T-helper 1 cell treated with Interleukin-12 subunit alpha and Interleukin-12 subunit beta and Interleukin-4 antibody, amounts not matched to agents 30 ng/mL and 1 ng/mL, for 36 hours (primary cell): Measurements from ENCODE around the gene GABPB2. TPM values are rescaled to one million over a fixed set of nuclear protein-coding genes. Genes with fewer than 3 reads are reported as not detected.

Experiments
- intact Hi-C: fragments of 100-400 bp; cut with micrococcal nuclease; formaldehyde crosslinking; loops from one replicate; pipeline ENCODE4 v1.15.1; 2024
- total RNA-seq: library from RNA; stranded (reverse); gene quantifications from 2 replicates; pipeline ENCODE4 v1.2.3, GENCODE V29; 2022

GABPB2 gene
- total RNA-seq, 1 donor from 2014 or later: 28.6 TPM

DNA sequence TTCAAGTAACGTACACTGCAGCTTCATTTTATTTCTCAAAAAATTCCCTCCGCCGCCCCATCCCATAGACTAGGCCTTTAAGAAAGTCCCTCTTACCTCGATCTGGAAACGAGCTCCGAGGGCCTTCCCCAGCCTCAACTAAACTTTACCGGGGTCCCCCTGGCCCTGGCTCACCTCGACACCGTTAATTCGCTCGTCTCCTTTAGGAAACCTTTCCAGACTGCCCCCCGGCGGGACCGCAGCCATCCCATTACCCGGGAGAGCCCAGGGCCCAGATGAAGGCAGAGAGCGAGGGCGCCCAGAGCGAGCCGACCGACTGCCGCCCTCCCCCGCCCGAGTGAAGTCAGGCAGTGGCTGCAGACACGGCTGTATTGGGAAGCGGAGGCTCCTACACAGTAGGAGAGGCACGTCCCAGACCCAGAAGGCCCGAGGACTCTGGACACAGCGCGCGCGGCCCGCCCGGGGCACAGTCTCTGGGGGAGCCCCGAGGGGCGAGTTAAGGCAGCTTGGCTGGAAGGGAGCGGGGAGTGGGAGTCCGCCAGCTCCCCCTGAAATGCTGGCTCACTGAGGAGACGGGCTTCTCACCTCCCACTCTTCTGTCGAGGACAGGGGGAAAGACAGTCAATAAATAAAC lies 61.3 kb downstream of the GABPB2 start:
- intact Hi-C loops: loop anchor here (1.0 to 2.0 kb wide), 2 partner anchors 14 to 25 kb away; partner anchors contain the start of genes SEMA6C and TNFAIP8L2

DNA sequence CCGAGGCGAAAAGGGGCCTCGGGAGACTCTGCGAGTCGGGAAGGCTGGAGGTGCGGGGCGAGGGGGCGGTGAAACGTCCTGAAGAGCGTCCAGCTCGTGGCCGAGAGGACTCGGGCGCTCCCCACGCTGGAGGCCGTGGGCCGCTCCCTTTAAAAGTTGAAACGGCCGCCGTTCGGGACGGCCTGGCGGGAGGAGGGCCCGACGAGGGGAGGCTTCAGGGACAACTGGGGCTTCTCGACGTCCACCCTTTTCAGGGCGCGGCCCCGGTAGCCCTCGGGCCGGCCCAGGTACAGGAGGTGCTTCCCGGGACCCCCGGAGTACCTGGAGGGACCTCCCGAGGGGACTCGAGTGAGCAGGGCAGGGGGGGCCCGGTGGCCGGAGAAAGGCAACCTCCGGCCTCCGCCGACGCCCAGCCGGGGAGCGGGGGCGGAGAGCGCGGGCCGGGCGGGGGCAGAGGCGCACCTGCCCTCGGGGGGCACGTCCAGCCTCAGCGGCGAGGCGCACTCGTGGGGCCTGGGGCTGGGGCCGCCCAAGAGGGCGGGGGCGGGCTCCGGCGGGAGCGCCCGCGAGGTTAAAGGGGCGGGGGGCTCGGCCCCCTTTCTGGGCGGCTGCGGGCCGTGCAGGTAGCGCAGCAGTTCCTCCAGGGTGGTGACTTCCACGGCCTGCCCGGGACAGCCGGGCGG lies 61.9 kb downstream of the GABPB2 start:
- intact Hi-C loops: no loop called here

DNA sequence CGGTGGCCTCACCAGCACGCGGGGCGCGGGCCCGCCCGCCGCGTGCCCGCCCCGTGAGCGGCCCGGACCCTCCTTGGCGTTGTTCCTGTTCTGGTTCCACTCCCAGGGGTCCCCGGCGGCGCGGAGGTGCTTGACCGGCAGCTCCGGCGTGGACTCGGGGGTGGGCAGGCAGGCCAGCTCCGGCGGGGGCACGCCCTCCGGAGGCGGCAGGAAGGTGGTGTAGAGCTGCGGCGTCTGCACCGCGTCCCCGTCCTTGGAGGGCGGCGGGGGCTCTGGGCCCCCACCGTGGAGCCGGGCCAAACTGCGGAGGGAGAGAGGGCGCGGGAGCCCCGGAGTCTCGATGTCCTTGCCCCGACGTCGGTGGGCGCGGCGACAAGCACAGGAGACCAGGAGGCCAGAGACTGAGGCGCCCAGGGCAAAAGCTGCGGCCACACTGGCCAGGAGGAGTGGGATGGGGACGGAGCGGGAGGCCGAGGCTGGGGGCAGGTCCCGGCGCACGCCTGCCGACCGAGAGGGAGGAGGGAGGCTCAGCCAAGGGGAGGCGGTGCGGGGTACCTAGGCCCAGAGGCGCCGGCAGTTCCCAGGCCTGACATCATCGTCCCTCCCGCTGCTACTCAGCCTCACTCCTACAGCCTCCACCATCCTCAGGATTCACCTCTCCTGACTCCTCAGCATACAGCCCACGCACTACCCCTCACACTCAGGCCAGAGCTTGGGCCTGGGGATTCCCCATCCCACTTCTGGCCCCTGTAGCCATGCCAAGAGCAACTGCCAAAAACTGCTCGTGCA lies 62.7 kb downstream of the GABPB2 start:
- intact Hi-C loops: no loop called here

DNA sequence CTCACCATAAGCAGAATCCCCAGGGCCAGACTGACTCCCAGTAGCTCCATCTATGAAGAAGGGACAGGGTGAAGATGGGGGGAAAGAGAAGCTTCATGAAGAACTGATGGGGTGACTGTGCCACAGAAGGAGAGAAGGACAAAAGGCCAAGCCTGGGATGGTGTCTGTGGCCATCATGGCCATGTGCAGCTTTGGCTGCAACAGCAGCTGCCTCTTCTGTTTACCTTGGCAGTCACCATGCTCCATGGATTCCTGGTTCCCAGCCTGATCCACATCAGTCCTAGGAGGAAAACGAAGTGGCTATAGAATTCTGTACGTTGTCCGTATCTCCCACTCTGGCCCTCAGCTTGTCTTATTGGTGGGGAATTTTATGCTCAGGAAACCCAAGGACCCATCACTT lies 63.8 kb downstream of the GABPB2 start:
- intact Hi-C loops: no loop called here

- intact Hi-C loops: no loop called here
These were observed 64.4 kb downstream of the GABPB2 start for GRCh38 chr1:151134991-151135390.

DNA sequence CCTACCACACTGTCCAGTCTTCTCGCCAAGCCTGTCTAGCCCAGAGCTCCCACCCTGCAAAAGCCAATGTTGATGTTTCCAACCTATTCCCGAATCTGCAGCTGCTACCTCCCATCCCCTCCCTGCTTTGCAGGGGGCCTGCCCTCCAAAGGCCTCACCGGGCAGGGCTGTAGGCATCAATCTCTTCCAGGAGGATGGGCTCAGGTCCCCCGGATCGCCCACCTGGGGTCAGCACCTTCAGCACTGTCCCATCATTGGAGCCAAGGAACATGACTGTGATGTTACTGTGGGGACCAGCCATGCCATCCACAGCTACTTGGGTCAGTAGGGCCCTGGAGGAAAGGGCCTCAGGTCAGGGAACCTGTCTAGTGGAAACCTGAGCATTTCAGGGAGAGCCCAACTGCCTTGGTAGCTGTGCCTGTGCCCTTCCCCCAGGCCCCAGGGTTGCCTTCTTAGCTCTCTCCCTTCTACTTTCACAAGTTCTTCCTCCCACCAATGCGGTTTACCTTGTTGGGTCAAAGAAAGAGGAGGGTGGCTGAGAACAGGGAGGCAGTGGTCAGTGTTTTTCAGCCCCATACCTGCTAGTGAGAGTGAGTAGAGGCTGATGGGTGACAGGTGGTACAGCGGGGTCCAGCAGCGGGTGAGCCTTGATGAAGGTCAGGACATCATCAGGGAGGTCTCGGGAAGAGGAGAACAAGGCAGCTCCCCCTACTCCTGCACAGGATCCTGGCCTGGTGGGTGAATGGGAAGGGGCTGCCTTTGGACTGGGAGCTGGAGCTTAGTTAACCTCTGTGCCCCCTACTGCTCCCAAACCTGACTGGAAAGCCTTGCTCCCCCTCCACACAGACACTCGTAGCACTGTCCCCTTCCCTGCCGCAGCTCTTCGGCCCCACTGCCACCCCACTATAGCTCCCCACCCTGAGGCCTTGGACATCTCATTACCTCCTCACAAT lies 65.1 kb downstream of the GABPB2 start:
- intact Hi-C loops: no loop called here

DNA sequence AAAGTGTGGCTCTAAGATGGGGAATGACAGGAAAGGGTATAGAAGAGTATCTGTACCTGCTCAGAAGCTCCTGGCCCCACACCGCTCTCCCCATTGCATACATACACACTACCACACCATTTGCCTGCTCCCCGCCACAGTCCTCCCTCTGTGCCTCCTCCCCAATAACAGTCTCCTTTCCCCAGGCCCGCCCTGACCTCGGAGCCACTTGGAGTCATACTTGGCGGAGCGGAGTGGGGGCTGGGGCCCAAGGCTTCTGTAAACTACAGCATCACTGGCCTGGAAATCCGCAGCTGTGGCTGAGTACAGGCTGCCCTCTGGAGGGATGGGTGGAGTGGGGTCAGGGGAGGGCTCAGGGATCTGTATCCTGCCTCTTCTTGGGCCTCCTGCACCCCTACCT lies 67.2 kb downstream of the GABPB2 start:
- intact Hi-C loops: no loop called here

GRCh38 chr1:151142411-151143056 lies 72.0 kb downstream of the GABPB2 start:
- intact Hi-C loops: no loop called here

DNA sequence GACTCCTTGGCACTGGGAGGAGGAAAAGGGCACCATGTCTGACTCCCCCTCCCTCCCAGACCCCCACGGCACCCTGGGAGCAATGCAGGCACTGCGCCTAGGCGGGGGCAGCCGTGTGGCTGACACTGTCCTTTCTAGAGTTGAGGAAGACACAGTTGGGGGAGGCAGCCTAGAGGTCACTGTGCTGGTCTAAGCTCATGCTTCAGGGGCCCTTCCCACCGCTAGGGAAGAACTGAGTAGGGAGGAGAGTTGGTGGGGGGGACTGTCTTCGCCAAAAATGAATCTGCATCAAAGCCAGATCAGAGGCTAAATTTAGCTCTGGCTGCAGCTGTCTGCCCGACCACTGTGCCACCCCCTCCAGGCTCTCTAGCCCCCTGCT lies 72.5 kb downstream of the GABPB2 start:
- intact Hi-C loops: no loop called here

- intact Hi-C loops: no loop called here
These were observed 73.4 kb downstream of the GABPB2 start for GRCh38 chr1:151143986-151144385.

DNA sequence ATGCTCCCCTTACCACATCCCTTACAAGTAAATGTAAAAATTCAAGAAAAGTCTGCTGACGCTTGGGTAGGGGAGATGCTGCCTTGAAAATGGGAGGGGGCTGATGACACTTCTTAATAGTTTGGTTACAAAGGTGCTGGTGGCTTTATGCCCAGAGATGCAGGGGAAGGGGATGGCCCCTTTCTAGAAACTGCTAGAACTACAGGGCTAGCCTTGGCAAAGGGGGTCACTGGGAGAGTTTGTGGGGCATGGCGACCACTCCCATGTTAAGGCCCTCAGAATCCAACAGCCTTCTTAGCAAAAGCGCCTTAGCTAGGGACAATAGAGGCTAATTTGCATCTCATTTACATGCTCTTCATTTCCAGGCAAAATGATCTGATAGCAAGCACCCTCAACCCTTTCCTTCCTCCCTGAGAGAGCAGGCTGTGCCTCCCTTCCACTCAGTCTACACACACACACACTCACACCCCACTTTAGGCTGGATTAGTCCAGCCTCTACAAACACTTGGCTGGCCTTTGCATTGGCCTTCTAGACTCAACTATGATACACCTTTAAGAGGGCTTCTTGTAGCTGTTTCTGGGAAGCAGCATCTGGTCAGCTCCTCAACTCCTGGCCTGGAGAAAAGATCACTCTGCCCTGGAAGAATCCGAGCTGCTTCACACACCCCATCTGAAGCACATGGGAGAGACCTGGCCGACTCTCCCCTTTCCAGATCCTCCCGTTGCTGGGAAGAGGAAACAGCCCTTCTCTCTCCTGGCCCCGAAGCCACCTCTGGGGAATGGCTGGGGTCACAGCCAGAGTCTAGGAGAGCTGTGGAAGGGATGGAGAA lies 74.1 kb downstream of the GABPB2 start:
- intact Hi-C loops: no loop called here

DNA sequence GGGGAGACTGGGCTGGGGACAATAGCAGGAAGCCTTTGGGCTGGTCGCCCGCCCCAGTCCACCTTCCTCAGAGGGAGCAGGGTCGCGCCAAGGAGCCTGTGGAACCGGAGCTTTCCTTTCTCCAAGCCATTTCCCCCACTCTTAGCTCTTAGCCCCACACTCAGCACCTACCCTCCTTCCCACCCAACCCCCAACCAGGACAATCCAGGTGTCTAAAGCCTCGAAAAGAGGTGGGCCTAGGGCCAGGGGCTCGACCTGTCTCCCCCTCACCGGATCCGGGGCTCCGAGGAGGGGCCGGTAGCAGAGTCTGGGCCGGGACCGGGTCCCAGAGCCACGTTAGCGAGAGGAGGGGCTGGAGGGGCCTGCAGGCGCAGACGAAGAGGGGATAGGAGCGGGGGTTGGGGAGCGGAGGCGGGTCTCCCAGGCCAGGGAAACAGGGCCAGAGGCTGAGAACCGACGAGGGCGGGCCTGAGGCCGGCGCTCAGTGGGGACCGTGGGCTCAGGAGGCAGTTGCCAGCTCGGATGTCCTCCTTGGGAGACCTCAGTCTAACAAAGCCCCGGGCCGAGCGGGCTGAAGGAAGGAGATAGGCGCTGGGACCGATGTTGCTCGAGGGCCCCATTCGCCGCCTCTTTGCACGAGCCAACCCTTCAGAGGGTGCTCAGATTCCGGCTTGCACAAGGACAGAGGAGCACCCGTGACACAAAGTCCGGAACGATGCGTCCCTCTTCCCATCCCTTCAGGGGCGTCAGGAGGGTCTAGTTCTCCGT lies 74.9 kb downstream of the GABPB2 start:
- intact Hi-C loops: loop anchor here (1.0 to 2.0 kb wide), 9 partner anchors 11 to 448 kb away; partner anchors contain the start of genes GABPB2, GOLPH3L, LYSMD1 and MLLT11

DNA sequence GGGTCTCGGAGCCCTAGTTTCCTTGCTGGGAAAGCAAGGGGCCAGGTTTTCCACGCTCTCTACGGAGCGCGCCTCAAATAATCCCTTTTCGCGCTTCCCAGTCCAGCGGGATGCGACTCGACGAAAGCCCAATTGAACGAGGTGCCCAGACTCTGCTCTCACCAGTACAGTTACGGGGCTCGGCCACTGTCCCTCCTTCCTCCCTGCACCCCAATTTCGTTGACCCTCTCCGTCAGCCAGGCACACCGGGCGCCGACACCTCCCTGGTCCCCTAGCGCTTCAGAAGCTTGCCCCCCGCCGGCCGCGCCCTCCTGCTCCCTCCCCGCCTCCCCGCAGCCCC lies 75.5 kb downstream of the GABPB2 start:
- intact Hi-C loops: loop anchor here (1.0 to 2.0 kb wide), 9 partner anchors 10 to 449 kb away; partner anchors contain the start of genes GABPB2, GOLPH3L, LYSMD1 and MLLT11

- intact Hi-C loops: loop anchor here (1.0 to 2.0 kb wide), 9 partner anchors 10 to 449 kb away; partner anchors contain the start of genes GABPB2, GOLPH3L, LYSMD1 and MLLT11
These were observed 76.0 kb downstream of the GABPB2 start, which contains the start of gene SEMA6C for GRCh38 chr1:151146412-151147131. TSS of gene SEMA6C (minus strand) at chr1:151146631. CDS start at chr1:151142621, 4,010 bp downstream.

DNA sequence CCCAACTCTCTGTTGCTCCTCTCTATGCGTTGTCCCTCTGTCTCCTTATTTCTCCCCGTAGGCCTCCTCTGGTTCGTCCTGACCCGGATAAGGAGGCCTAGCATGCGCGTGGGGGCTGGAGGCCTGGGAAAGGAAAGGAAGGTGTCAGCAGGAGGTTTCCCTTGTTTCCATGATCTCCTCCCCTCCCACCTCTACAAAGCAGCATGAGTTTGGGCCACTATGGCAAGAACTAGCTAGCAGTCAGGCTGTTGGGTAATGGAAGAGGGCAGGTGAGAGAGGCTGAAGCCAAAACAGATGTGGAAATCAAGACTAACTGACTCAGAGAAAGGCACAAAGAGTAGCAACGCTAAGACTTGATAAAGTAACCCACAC lies 76.6 kb downstream of the GABPB2 start:
- intact Hi-C loops: loop anchor here (2.0 kb wide), 3 partner anchors 122 to 168 kb away; partner anchors contain the start of gene PRUNE1

DNA sequence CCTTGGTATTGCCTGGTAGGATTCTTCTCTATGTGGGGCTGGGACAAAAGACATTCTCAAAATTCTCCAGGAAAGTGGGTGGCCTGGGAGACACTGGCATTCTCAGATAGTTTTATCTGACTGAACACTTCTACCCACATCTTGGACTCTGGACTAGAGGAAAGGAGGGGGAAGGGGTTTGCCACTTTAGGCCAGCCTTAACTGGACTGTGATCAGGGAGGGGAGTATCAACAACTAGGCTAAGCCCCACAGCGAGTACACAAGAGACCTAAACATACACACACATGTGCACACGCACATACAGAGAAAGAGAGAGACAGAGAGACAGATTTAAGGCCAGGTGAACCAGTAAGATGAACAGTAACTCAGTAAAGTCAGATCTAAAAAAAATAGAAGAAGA lies 77.1 kb downstream of the GABPB2 start:
- intact Hi-C loops: loop anchor here (2.0 kb wide), 3 partner anchors 123 to 169 kb away; partner anchors contain the start of gene PRUNE1

- intact Hi-C loops: loop anchor here (1.0 to 5.0 kb wide), 19 partner anchors 9 to 792 kb away; partner anchors contain the start of genes ARNT, CTSS, ENSA and GABPB2
These were observed 85.9 kb downstream of the GABPB2 start, which contains the start of gene TNFAIP8L2 for GRCh38 chr1:151156515-151156819. TSS of gene TNFAIP8L2 (plus strand) at chr1:151156649. CDS start at chr1:151158698, 2,049 bp downstream.
